Ascending aorta (tissue), 2 donors: ENCODE results near the gene NCOA7. TPM values are rescaled to one million over a fixed set of nuclear protein-coding genes. Genes with fewer than 3 reads are reported as not detected.

Source experiments
- DNase-seq, 2 donors: peaks; one replicate each; pipeline ENCODE4 v3.0.0-alpha.2; 2019; ENCODE audit warnings: low spot score in 2 of 2
- H3K27ac ChIP-seq, 2 donors: fragments of 200-600 bp; sonication (generic); one replicate each; pipeline ENCODE4 v1.5.1; 2016 to 2017; ENCODE audit warnings: mild to moderate bottlenecking in 1 of 2
- H3K27me3 ChIP-seq: fragments of 200-600 bp; sonication (generic); one replicate; pipeline ENCODE4 v1.5.1; 2017
- H3K36me3 ChIP-seq, 2 donors: fragments of 200-600 bp; sonication (generic); one replicate each; pipeline ENCODE4 v1.5.1; 2016
- H3K4me1 ChIP-seq, 2 donors: fragments of 200-600 bp; sonication (generic); one replicate each; pipeline ENCODE4 v1.5.1; 2016 to 2017; ENCODE audit warnings: mild to moderate bottlenecking in 1 of 2
- H3K4me3 ChIP-seq, 2 donors: fragments of 200-600 bp; sonication (generic); one replicate each; pipeline ENCODE4 v1.5.1; 2016 to 2017; ENCODE audit warnings: mild to moderate bottlenecking in 1 of 2
- H3K9me3 ChIP-seq, 2 donors: fragments of 200-600 bp; sonication (generic); one replicate each; pipeline ENCODE4 v1.5.1; 2016
- CTCF ChIP-seq, 3 experiments: fragments of 200-600 bp in 2 of 3; fragments of 450-650 bp in 1 of 3; sonication (generic) in 2 of 3; IDR thresholded peaks; one replicate each; pipeline ENCODE4 v1.5.1; 2016 to 2019; ENCODE audit warnings: antibody characterized with exemption in 3 of 3, mild to moderate bottlenecking in 1 of 3, moderate library complexity in 1 of 3
- intact Hi-C: fragments of 100-400 bp; cut with DNase I; formaldehyde crosslinking; loops from one replicate; pipeline ENCODE4 v1.15.1; 2023
- total RNA-seq: library from RNA; depleted of rRNA; stranded (reverse); fragments of >200 nt; gene quantifications from one replicate; pipeline ENCODE4 v1.1.0, GENCODE V29; 2016

NCOA7 gene
- total RNA-seq, 1 donor from 2014 or later, result 37.4 TPM

- DNase-seq, result no peak
- Histone ChIP-seq H3K27me3 (no peaks in the 10 kb centered on the region), H3K27ac (no peak overlapping the region), H3K4me3 (no peak overlapping the region), H3K9me3 (no peaks in the 10 kb centered on the region), H3K4me1 (no peaks in the 10 kb centered on the region), H3K36me3 (no peaks in the 10 kb centered on the region)
- intact Hi-C loops, result no loop called here
- no peak for TF ChIP-seq CTCF (IDR thresholded peaks at IDR 0.05)
Observed at GRCh38 chr6:125868678-125869395, 78.1 kb downstream of the NCOA7 start.

- H3K27me3 ChIP-seq, result no peaks in the 10 kb centered on the region
- no peak for DNase-seq
- intact Hi-C loops, result no loop called here
- no peak overlapping the region for H3K27ac ChIP-seq
- TF ChIP-seq CTCF (IDR thresholded peaks at IDR 0.05), result no peak
- no peak overlapping the region for H3K4me3 ChIP-seq
- H3K9me3 ChIP-seq, result no peaks in the 10 kb centered on the region
- no peaks in the 10 kb centered on the region for H3K4me1 ChIP-seq
- H3K36me3 ChIP-seq, result no peaks in the 10 kb centered on the region
Observed at GRCh38 chr6:125869427-125869826, 78.7 kb downstream of the NCOA7 start.

GRCh38 chr6:125871365-125871764, 80.6 kb downstream of the NCOA7 start:
- Histone ChIP-seq H3K4me1 (no peaks in the 10 kb centered on the region), H3K4me3 (no peak overlapping the region), H3K27ac (no peak overlapping the region), H3K9me3 (no peaks in the 10 kb centered on the region), H3K27me3 (no peaks in the 10 kb centered on the region), H3K36me3 (no peaks in the 10 kb centered on the region)
- intact Hi-C loops, result no loop called here
- no peak for TF ChIP-seq CTCF (IDR thresholded peaks at IDR 0.05)
- DNase-seq, result no peak

GRCh38 chr6:125872259-125872921, 81.6 kb downstream of the NCOA7 start:
- Histone ChIP-seq H3K36me3 (no peaks in the 10 kb centered on the region), H3K27ac (no peak overlapping the region), H3K27me3 (no peaks in the 10 kb centered on the region), H3K4me1 (no peaks in the 10 kb centered on the region), H3K4me3 (no peak overlapping the region), H3K9me3 (no peaks in the 10 kb centered on the region)
- intact Hi-C loops, result no loop called here
- TF ChIP-seq CTCF (IDR thresholded peaks at IDR 0.05), result no peak
- DNase-seq, result no peak

- intact Hi-C loops, result no loop called here
- Histone ChIP-seq H3K4me3 (no peak overlapping the region), H3K27ac (no peak overlapping the region), H3K36me3 (peaks cover 16 to 62% of the 10 kb centered on the region in 2 donors), H3K9me3 (no peaks in the 10 kb centered on the region), H3K4me1 (no peaks in the 10 kb centered on the region), H3K27me3 (no peaks in the 10 kb centered on the region)
- DNase-seq, result no peak
- TF ChIP-seq CTCF (IDR thresholded peaks at IDR 0.05), result no peak
Observed at GRCh38 chr6:125882243-125882642, 91.5 kb downstream of the NCOA7 start.
